ENCODE results near the gene CAPN11. TPM values are rescaled to one million over a fixed set of nuclear protein-coding genes. Genes with fewer than 3 reads are reported as not detected.

The CAPN11 gene
- total and polyA plus RNA-seq, 2 experiments from 2014 or later = 1.1 to 1.7 TPM

DNA sequence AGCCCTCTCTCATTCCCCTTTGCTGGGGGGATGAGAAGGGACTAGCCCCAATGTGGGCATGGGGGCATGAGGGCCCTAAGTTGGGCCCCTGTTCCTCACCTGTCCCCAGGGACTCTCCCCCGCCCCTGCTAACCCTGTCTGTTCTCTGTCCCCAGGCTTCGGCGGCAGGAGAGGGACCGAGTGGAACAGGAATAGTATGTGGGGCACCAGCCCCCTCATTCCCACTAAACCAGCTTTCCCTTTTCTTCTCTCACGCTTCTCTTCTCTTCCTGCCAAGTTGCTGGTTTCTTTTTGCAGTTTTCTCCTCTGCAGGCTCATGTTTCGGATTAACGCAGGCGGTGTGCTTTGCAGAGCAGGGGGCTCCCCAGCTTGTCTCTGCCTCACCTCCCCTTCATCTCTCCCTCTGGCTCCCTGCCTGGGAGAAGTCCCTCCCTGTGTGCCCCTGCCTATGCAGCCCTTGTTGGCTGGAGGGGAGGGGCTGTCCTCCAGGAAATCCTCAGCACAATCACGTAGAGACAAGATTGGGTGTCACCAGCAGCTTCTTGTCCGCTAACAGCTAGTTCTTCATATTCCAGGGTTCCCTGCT is 23.4 kb upstream of the CAPN11 start:
- H3K79me2 ChIP-seq (replicated peaks; ENCODE audit: insufficient read depth) = peaks cover 8% of the 10 kb centered on the region; the same call in 1 of the 2 replicates
- H3K27ac Mint-ChIP-seq = no peak overlapping the region
- H3K36me3 ChIP-seq (ENCODE audit: insufficient read depth) = no peaks in the 10 kb centered on the region; the same call in 1 of the 2 replicates
- no peak for DNase-seq (ENCODE audit: low spot score)
- H3K4me3 ChIP-seq = no peak overlapping the region
- peaks cover 22% of the 10 kb centered on the region for H3K27me3 Mint-ChIP-seq (ENCODE audit: insufficient read depth, low read depth, poor library complexity)
- H3K4me2 ChIP-seq = no peak overlapping the region
- peaks cover 7% of the 10 kb centered on the region for H4K20me1 ChIP-seq (replicated peaks; ENCODE audit: insufficient read depth)
- no peak overlapping the region for H3K27ac ChIP-seq (ENCODE audit: low read depth)
- H3K4me3 Mint-ChIP-seq = no peak overlapping the region; the same call in 2 of the 3 replicates
- peaks cover 20% of the 10 kb centered on the region for H3K36me3 Mint-ChIP-seq (ENCODE audit: low read depth)
- peaks cover 53% of the 10 kb centered on the region for H3K4me1 Mint-ChIP-seq
- H3K27me3 ChIP-seq (ENCODE audit: insufficient read depth) = no peaks in the 10 kb centered on the region
- 0 out of 2 replicates have a peak, but pooled peaks cover 6% of the 10 kb centered on the region for H3F3A ChIP-seq (replicated peaks; ENCODE audit: low read depth)
- peaks cover 30% of the 10 kb centered on the region for H3K4me1 ChIP-seq (ENCODE audit: insufficient read depth)
- H3K9me2 ChIP-seq (ENCODE audit: insufficient read depth) = no peaks in the 10 kb centered on the region
- H3K9me3 Mint-ChIP-seq = no peaks in the 10 kb centered on the region; the same call in 2 of the 3 replicates
- no peak for TF ChIP-seq STAT1 (IDR thresholded peaks at IDR 0.05; ENCODE audit: unreplicated experiment)
- TF ChIP-seq, protein P1, sequence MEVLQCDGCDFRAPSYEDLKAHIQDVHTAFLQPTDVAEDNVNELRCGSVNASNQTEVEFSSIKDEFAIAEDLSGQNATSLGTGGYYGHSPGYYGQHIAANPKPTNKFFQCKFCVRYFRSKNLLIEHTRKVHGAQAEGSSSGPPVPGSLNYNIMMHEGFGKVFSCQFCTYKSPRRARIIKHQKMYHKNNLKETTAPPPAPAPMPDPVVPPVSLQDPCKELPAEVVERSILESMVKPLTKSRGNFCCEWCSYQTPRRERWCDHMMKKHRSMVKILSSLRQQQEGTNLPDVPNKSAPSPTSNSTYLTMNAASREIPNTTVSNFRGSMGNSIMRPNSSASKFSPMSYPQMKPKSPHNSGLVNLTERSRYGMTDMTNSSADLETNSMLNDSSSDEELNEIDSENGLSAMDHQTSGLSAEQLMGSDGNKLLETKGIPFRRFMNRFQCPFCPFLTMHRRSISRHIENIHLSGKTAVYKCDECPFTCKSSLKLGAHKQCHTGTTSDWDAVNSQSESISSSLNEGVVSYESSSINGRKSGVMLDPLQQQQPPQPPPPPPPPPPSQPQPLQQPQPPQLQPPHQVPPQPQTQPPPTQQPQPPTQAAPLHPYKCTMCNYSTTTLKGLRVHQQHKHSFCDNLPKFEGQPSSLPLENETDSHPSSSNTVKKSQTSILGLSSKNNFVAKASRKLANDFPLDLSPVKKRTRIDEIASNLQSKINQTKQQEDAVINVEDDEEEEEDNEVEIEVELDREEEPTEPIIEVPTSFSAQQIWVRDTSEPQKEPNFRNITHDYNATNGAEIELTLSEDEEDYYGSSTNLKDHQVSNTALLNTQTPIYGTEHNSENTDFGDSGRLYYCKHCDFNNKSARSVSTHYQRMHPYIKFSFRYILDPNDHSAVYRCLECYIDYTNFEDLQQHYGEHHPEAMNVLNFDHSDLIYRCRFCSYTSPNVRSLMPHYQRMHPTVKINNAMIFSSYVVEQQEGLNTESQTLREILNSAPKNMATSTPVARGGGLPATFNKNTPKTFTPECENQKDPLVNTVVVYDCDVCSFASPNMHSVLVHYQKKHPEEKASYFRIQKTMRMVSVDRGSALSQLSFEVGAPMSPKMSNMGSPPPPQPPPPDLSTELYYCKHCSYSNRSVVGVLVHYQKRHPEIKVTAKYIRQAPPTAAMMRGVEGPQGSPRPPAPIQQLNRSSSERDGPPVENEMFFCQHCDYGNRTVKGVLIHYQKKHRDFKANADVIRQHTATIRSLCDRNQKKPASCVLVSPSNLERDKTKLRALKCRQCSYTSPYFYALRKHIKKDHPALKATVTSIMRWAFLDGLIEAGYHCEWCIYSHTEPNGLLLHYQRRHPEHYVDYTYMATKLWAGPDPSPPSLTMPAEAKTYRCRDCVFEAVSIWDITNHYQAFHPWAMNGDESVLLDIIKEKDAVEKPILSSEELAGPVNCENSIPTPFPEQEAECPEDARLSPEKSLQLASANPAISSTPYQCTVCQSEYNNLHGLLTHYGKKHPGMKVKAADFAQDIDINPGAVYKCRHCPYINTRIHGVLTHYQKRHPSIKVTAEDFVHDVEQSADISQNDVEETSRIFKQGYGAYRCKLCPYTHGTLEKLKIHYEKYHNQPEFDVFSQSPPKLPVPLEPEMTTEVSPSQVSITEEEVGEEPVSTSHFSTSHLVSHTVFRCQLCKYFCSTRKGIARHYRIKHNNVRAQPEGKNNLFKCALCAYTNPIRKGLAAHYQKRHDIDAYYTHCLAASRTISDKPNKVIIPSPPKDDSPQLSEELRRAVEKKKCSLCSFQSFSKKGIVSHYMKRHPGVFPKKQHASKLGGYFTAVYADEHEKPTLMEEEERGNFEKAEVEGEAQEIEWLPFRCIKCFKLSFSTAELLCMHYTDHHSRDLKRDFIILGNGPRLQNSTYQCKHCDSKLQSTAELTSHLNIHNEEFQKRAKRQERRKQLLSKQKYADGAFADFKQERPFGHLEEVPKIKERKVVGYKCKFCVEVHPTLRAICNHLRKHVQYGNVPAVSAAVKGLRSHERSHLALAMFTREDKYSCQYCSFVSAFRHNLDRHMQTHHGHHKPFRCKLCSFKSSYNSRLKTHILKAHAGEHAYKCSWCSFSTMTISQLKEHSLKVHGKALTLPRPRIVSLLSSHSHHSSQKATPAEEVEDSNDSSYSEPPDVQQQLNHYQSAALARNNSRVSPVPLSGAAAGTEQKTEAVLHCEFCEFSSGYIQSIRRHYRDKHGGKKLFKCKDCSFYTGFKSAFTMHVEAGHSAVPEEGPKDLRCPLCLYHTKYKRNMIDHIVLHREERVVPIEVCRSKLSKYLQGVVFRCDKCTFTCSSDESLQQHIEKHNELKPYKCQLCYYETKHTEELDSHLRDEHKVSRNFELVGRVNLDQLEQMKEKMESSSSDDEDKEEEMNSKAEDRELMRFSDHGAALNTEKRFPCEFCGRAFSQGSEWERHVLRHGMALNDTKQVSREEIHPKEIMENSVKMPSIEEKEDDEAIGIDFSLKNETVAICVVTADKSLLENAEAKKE (CRISPR knock-in tag; IDR thresholded peaks at IDR 0.05) = no peak
- TF ChIP-seq ZNF331 (CRISPR knock-in tag; IDR thresholded peaks at IDR 0.05; ENCODE audit: low read depth) = no peak
- no peak for TF ChIP-seq CREB1 (CRISPR knock-in tag; IDR thresholded peaks at IDR 0.05; ENCODE audit: low read depth)
- TF ChIP-seq EZH2 (IDR thresholded peaks at IDR 0.05; ENCODE audit: low read depth, unreplicated experiment) = no peak
- TF ChIP-seq REST (IDR thresholded peaks at IDR 0.05; ENCODE audit: unreplicated experiment) = no peak
- TF ChIP-seq POLR2AphosphoS5 (IDR thresholded peaks at IDR 0.05; ENCODE audit: low read depth) = no peak
- no peak for TF ChIP-seq JUNB (IDR thresholded peaks at IDR 0.05; ENCODE audit: unreplicated experiment)
- TF ChIP-seq, protein P2, sequence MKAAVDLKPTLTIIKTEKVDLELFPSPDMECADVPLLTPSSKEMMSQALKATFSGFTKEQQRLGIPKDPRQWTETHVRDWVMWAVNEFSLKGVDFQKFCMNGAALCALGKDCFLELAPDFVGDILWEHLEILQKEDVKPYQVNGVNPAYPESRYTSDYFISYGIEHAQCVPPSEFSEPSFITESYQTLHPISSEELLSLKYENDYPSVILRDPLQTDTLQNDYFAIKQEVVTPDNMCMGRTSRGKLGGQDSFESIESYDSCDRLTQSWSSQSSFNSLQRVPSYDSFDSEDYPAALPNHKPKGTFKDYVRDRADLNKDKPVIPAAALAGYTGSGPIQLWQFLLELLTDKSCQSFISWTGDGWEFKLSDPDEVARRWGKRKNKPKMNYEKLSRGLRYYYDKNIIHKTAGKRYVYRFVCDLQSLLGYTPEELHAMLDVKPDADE (IDR thresholded peaks at IDR 0.05) = no peak
- TF ChIP-seq, protein P3, sequence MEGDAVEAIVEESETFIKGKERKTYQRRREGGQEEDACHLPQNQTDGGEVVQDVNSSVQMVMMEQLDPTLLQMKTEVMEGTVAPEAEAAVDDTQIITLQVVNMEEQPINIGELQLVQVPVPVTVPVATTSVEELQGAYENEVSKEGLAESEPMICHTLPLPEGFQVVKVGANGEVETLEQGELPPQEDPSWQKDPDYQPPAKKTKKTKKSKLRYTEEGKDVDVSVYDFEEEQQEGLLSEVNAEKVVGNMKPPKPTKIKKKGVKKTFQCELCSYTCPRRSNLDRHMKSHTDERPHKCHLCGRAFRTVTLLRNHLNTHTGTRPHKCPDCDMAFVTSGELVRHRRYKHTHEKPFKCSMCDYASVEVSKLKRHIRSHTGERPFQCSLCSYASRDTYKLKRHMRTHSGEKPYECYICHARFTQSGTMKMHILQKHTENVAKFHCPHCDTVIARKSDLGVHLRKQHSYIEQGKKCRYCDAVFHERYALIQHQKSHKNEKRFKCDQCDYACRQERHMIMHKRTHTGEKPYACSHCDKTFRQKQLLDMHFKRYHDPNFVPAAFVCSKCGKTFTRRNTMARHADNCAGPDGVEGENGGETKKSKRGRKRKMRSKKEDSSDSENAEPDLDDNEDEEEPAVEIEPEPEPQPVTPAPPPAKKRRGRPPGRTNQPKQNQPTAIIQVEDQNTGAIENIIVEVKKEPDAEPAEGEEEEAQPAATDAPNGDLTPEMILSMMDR (conservative IDR thresholded peaks at IDR 0.05; ENCODE audit: low read depth in 2 of 2) = no peak
- TF ChIP-seq EZH2phosphoT487 (IDR thresholded peaks at IDR 0.05; ENCODE audit: unreplicated experiment) = no peak
- TF ChIP-seq NANOG (IDR thresholded peaks at IDR 0.05; ENCODE audit: borderline replicate concordance) = no peak
- no peak for TF ChIP-seq ZNF114 (CRISPR knock-in tag; IDR thresholded peaks at IDR 0.05)
- no peak overlapping the region for H2AFZ ChIP-seq
- ATAC-seq = no peak

All from GM23338 (cell line).